GM10266 (cell line): ENCODE measurements around the gene RGS7BP.

Experiments used
- DNase-seq: peaks from one replicate; pipeline ENCODE4 v3.0.0; 2012; ENCODE audit errors: extremely low spot score
- TF ChIP-seq, protein P1 (sequence below): IDR thresholded peaks from 2 replicates; pipeline ENCODE4 v1.5.1; 2012; ENCODE audit warnings: mild to moderate bottlenecking, low read depth; ENCODE audit not compliant: control insufficient read depth, insufficient read depth; ENCODE audit errors: missing control alignments

Gene RGS7BP

DNA sequence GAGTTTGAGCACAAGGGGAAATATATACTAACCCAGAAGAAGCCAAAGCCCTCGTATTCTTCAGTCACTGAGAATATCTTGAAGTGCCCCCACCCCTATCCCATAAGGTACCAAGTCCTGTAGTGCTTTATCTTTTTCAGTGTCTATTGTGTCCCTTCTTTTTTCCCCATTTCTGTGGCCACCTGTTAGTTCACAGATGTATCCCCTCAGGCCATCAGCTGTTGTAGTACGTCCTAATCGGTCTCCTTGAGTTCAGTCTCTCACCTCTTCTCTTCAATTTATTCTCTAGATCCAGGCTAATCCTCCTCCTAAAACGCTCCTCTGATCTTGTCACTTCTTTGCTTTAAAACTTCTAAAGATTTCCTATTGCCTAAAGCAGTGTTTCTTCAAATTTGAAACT lies 10.4 kb downstream of the RGS7BP start:
- TF ChIP-seq, protein P1, sequence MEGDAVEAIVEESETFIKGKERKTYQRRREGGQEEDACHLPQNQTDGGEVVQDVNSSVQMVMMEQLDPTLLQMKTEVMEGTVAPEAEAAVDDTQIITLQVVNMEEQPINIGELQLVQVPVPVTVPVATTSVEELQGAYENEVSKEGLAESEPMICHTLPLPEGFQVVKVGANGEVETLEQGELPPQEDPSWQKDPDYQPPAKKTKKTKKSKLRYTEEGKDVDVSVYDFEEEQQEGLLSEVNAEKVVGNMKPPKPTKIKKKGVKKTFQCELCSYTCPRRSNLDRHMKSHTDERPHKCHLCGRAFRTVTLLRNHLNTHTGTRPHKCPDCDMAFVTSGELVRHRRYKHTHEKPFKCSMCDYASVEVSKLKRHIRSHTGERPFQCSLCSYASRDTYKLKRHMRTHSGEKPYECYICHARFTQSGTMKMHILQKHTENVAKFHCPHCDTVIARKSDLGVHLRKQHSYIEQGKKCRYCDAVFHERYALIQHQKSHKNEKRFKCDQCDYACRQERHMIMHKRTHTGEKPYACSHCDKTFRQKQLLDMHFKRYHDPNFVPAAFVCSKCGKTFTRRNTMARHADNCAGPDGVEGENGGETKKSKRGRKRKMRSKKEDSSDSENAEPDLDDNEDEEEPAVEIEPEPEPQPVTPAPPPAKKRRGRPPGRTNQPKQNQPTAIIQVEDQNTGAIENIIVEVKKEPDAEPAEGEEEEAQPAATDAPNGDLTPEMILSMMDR, result no peak
- no peak for DNase-seq

DNA sequence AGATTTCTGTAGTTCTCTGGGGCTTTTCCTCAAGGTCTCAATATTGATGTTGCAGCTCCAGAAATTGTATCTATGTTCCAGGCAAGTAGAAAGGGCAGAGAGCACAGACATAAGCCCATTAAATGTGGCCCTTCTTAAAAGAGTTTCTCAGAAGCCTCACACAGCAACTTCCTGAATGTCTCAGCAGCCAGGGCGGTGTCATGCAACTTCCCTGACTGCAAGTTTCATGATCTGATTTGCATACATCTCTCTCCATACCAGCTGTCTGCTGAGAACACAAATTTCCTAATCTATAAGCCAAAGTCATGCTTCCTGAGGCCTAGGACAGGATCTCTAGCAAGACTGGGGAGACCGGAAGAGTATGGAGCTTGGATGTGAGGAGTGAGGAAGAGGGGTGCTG lies 13.0 kb downstream of the RGS7BP start:
- DNase-seq, result no peak
- TF ChIP-seq, protein P1, result no peak

DNA sequence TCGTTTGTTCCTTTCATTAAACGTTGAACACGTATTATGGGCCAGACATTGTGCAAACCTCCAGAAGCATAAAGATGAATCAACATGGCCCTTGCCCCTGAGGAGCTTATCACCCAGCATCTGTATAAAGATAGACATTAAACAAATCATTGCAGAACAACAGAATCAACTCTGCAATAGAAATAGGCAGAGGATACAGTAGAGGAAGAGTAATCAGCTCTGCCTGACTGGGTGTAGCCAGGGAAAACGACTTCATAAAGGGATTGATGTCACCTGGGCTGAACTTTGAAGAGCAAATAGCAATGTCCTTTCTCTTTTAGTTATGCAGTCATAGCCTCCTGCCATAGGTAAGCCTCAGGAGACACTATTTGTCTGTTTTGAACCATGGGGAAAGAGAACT lies 13.4 kb downstream of the RGS7BP start:
- no peak for DNase-seq
- TF ChIP-seq, protein P1, result no peak

DNA sequence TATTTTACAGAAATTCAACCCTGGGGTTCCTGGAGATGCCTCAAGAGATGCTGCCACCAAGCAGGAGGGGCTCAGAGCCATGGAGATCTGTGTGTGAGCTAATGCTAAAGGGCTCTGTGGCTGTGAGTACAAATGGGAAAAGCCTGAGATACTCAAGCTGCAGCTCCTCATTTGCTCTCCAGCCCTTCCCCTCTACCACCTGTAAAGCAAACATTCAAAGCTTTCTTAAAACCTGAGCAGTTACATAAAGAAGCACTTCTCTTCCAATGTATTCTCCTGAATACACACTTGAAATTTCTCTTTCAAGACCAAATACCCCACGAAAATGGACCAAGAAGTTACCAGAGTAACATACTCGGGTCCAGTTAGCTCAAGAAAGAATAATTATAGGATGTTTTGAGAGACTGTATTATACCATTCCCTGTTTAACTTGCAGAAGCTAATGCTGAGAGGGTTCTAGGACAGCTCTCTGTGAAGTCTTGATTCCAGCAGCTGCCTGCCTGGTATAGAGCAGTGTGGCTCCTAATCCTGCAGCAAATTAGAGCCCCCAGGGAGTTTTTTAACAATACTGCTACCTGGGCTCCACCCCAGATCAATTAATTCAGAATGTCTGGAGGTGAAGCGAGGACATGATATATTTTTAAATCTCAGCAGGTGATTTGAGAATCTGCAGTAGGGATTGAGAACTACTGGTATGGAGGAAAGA lies 21.1 kb downstream of the RGS7BP start:
- no peak for DNase-seq
- TF ChIP-seq, protein P1, result no peak

DNA sequence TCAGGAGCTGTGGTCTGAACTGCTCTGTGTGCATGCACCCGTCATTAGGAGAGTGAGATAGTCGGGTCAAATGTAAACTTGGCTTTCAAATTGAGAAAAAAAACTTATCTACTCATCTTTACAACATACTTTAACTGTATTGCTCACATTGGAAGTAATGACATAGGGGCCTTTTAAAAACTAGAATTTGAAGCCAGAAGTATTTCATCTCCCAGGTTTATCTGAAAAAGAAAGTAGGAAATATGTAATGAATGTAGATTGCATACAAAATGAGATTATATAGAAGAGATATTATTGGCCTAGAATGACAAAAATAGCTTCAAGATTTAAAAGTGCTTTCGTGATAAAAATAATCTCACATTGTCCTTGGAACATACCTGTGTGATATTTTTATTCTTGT lies 24.3 kb downstream of the RGS7BP start:
- TF ChIP-seq, protein P1, result no peak
- no peak for DNase-seq

DNA sequence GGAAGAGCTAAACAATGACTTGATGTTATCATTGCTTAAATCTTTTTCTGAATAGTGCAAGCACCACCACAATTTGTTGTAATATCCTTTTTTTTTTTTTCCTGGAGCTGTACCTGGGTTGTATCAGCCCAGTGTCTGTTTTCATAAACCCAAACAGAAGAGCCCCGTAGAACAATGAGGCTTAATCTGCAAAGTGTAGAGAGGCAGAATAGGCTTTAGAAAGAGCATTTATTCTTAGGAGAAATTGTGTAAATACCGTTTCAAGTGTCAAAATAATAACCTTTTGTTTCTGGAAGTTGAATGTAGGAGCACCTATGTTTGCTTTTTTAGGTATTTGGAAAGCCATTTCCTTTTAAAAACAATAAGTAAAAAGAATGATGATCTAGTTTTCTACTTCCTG lies 26.4 kb downstream of the RGS7BP start:
- DNase-seq, result no peak
- TF ChIP-seq, protein P1, result no peak

DNA sequence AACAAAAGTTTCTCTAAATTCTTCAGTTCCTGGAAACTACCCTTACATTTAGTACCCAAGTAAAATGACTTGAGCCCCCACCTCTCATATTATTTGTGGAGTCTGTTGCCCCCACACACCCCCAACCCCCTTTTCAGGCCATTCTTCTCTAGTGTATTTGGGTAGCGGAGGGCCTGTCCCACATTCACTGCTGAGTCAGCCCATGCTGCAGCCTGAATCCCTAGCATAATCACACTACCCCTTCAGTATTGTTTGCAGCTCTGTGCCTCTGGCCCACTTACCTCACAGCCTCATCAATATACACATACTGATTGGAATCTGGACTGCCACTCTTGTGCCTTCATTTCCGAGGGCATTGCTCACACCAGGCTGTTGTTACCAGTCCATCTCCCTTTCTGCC lies 26.8 kb downstream of the RGS7BP start:
- DNase-seq, result no peak
- TF ChIP-seq, protein P1, result no peak
